Measurements from ENCODE around the gene E4F1. TPM values are rescaled to one million over a fixed set of nuclear protein-coding genes. Genes with fewer than 3 reads are reported as not detected.
A peak's percentile ranks its signal among the peaks of the same experiment; 100 is the strongest.
"Not testable (repeated sequence)": the region's sequence is repeated elsewhere in the genome, so short reads cannot be mapped to it uniquely, and the experiment has no call there.

The E4F1 gene
- total and polyA plus RNA-seq, 2 donors from 2014 or later: 13.6 to 26.0 TPM

GRCh38 chr16:2267505-2267912, 44.1 kb downstream of the E4F1 start:
- H3K9ac ChIP-seq (ENCODE audit: low read length in 3 of 3): peak overlapping the region; percentile 15 to 78 (median 41)
- FAIRE-seq; H3K9me3 ChIP-seq (ENCODE audit: control insufficient read depth in 2 of 3, insufficient read depth in 1 of 3, low read length in 3 of 3); H3K36me3 ChIP-seq (ENCODE audit: control insufficient read depth in 2 of 3, insufficient read depth in 3 of 3, low read length in 3 of 3); DNase-seq; H3K4me1 ChIP-seq (ENCODE audit: control insufficient read depth in 2 of 3, insufficient read depth in 2 of 3, low read depth in 1 of 3, low read length in 3 of 3); intact Hi-C loops (cut with DNase I); H3K27me3 ChIP-seq (ENCODE audit: control insufficient read depth, insufficient read depth, low read length): not testable (repeated sequence)
- H3K4me3 ChIP-seq (ENCODE audit: low read length in 3 of 3): peak overlapping the region; percentile 69 to 97 (median 87)
- peak overlapping the region; percentile 97 to 99 for H3K27ac ChIP-seq (ENCODE audit: low read depth in 2 of 2, low read length in 2 of 2)

DNA sequence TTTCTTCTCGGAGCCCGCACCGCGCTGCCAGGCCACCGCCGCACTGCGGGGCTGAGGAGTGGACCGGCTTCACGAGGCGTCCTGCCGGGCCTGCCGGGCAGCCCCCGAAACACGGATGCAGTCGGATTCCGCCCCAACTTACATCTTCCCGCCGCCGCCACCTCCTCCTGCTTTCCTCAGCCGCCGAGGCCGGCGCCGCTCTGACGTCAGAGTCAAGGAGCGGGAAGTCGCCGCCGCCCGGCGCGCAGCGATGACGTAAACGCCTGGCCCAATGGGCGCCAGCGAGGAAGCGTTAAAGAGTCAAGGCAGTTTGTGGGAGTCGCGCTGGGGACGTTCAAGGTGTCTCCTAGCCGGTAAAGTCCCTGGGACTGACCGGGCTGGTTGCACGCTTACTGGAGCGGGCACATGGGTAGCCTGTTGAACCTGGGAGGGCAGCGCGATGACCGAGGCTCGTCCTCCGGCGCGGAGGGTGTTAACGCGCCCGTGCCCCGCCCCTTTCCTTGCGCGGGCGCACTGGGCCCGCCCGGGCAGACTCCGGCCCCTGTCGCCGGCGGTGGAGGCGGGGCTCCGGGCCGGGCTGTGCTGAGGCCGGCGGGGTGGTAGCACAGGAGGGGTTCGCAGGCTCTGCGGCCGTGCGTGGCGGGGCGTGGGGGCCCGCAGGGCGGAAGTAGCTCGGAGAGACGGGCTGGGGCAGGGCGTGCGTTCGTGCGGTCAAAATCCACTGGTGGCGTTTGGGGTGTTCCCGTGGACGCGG, 44.7 kb downstream of the E4F1 start, which contains the start of gene RNPS1:
RNPS1 (minus strand) TSS at position 214 of the 754 bp plus-strand sequence. CDS start 3,483 bp downstream, outside the sequence.
- peak within 1 kb of the TSS; percentile 48 to 90 (median 78) for H3K9ac ChIP-seq (ENCODE audit: low read length in 3 of 3)
- intact Hi-C loops (cut with DNase I): no loop called here
- peak within 1 kb of the TSS; percentile 97 to 99 for H3K27ac ChIP-seq (ENCODE audit: low read depth in 2 of 2, low read length in 2 of 2)
- H3K27me3 ChIP-seq (ENCODE audit: control insufficient read depth, insufficient read depth, low read length): no peaks in the 10 kb centered on the region
- FAIRE-seq (no peak), DNase-seq (peak; percentile 97 to 99 (median 99))
- TF ChIP-seq CTCF (IDR thresholded peaks at IDR 0.05; ENCODE audit: borderline replicate concordance, extremely low read depth, insufficient read depth): peak; percentile 3
- peaks cover 0 to 10% (median 3%) of the 10 kb centered on the region in 3 donors for H3K4me1 ChIP-seq (ENCODE audit: control insufficient read depth in 2 of 3, insufficient read depth in 2 of 3, low read depth in 1 of 3, low read length in 3 of 3)
- peaks cover 0 to 3% (median 2%) of the 10 kb centered on the region in 3 donors for H3K36me3 ChIP-seq (ENCODE audit: control insufficient read depth in 2 of 3, insufficient read depth in 3 of 3, low read length in 3 of 3)
- no peaks in the 10 kb centered on the region for H3K9me3 ChIP-seq (ENCODE audit: control insufficient read depth in 2 of 3, insufficient read depth in 1 of 3, low read length in 3 of 3)
- peak within 1 kb of the TSS; percentile 73 to 97 (median 87) for H3K4me3 ChIP-seq (ENCODE audit: low read length in 3 of 3)

DNA sequence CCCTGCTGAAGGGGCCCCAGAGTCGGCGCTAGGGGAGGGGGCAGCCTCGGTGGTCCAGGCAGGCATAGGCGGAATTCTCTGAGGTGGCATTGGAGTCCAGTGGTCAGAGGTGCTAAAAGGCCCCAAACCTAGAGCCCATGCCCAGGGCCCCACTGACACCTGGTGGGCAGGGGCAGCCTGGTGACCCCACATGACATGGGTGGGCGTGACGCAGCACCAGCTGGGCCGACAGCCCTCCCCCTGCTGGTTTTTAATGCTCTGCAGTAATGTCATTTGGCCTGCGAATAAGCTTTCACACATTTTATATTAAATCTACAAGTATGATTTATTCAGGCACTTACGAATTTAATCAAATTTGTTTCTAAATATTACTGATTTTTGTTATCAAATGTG, 46.7 kb downstream of the E4F1 start:
- Histone ChIP-seq H3K4me3 (ENCODE audit: low read length in 3 of 3) (no peak overlapping the region), H3K27me3 (ENCODE audit: control insufficient read depth, insufficient read depth, low read length) (no peaks in the 10 kb centered on the region), H3K9ac (ENCODE audit: low read length in 3 of 3) (no peak overlapping the region), H3K9me3 (ENCODE audit: control insufficient read depth in 2 of 3, insufficient read depth in 1 of 3, low read length in 3 of 3) (no peaks in the 10 kb centered on the region), H3K36me3 (ENCODE audit: control insufficient read depth in 2 of 3, insufficient read depth in 3 of 3, low read length in 3 of 3) (no peaks in the 10 kb centered on the region), H3K27ac (ENCODE audit: low read depth in 2 of 2, low read length in 2 of 2) (no peak overlapping the region), H3K4me1 (ENCODE audit: control insufficient read depth in 2 of 3, insufficient read depth in 2 of 3, low read depth in 1 of 3, low read length in 3 of 3) (peaks cover 0 to 10% (median 3%) of the 10 kb centered on the region in 3 donors)
- no peak for FAIRE-seq
- no peak for TF ChIP-seq CTCF (IDR thresholded peaks at IDR 0.05; ENCODE audit: borderline replicate concordance, extremely low read depth, insufficient read depth)
- no peak for DNase-seq
- intact Hi-C loops (cut with DNase I): no loop called here

DNA sequence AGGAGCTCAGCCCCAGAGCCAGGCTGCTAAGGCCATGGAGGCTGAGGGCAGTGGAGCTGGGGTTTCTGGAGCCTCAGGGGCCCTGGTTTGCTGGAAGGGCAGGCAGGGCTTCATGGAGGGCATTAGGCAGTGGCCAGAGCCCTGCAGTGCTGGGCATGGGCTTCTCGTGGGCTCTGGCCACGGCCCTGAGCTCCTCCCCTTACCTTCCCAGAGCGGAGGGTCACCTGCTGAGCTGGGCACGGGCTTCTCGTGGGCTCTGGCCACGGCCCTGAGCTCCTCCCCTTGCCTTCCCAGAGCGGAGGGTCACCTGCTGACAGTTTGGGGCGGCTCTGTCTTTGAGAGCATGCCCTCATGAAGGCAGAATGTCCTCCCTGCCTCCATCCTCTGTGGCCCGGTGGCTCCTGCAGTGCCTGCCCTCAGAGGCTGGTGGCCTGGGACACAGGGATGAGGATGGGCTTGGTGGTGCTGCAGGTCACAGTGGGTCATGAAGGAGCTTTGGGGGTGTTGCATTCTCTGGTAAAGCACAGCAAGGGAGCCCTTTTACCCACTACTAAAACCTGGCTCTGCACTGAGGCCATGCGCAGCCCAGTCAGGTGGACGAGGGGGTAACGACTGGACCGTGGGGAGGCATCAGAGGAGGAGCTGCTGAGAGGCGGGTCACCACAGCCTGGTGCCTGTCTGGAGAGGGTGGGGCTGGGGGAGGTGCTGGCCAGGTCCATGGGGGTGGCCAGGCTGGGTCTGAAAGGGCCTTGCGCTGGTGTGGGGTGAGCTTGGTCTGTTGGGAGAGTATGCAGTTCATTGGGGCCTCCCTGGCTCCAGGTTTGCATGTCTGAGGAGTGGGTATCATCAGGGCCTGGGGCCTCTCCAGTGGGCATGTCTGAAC, 47.4 kb downstream of the E4F1 start:
- H3K36me3 ChIP-seq (ENCODE audit: control insufficient read depth in 2 of 3, insufficient read depth in 3 of 3, low read length in 3 of 3): no peaks in the 10 kb centered on the region
- intact Hi-C loops (cut with DNase I): no loop called here
- FAIRE-seq: no peak
- H3K9ac ChIP-seq (ENCODE audit: low read length in 3 of 3): no peak overlapping the region
- H3K9me3 ChIP-seq (ENCODE audit: control insufficient read depth in 2 of 3, insufficient read depth in 1 of 3, low read length in 3 of 3): no peaks in the 10 kb centered on the region
- no peak overlapping the region for H3K27ac ChIP-seq (ENCODE audit: low read depth in 2 of 2, low read length in 2 of 2)
- TF ChIP-seq CTCF (IDR thresholded peaks at IDR 0.05; ENCODE audit: borderline replicate concordance, extremely low read depth, insufficient read depth): no peak
- no peak overlapping the region for H3K4me3 ChIP-seq (ENCODE audit: low read length in 3 of 3)
- DNase-seq: no peak
- H3K27me3 ChIP-seq (ENCODE audit: control insufficient read depth, insufficient read depth, low read length): no peaks in the 10 kb centered on the region
- peaks cover 0 to 10% (median 3%) of the 10 kb centered on the region in 3 donors for H3K4me1 ChIP-seq (ENCODE audit: control insufficient read depth in 2 of 3, insufficient read depth in 2 of 3, low read depth in 1 of 3, low read length in 3 of 3)

Measured in kidney (tissue), 14 donors.